Measurements from ENCODE around the gene TSR1. TPM values are rescaled to one million over a fixed set of nuclear protein-coding genes. Genes with fewer than 3 reads are reported as not detected.

The TSR1 gene
- total and polyA plus RNA-seq, 9 of the 15 experiments (the other 6 are each of a cell fraction or from before 2014, with no cell fraction given) = 16.4 to 87.5 (median 55.2) TPM

- Histone ChIP-seq H4K20me1 (replicated peaks; ENCODE audit: control insufficient read depth, insufficient read depth, low read length) (no peaks in the 10 kb centered on the region; the same call in 1 of the 2 replicates), H3K4me3 (no peak overlapping the region), H3K4me2 (ENCODE audit: insufficient read depth, low read length) (no peak overlapping the region), H3K9ac (ENCODE audit: insufficient read depth in 1 of 2, low read depth in 2 of 2, low read length in 2 of 2) (no peak overlapping the region), H3K27me3 (ENCODE audit: control insufficient read depth in 2 of 2, insufficient read depth in 2 of 2, low read length in 2 of 2) (no peaks in the 10 kb centered on the region), H3K27ac (ENCODE audit: extremely low read depth, low read depth, low read length) (no peak overlapping the region), H2AFZ (ENCODE audit: low read depth, low read length) (no peak overlapping the region), H3K9me1 (ENCODE audit: control insufficient read depth, insufficient read depth, low read length) (no peaks in the 10 kb centered on the region), H3K79me2 (ENCODE audit: control insufficient read depth, insufficient read depth, low read length) (no peaks in the 10 kb centered on the region), H3K36me3 (ENCODE audit: control insufficient read depth, insufficient read depth, low read length) (no peaks in the 10 kb centered on the region), H3K9me3 (replicated peaks; ENCODE audit: control insufficient read depth, insufficient read depth, low read depth, low read length) (no peaks in the 10 kb centered on the region), H3K4me1 (replicated peaks in 1 of 2; ENCODE audit: control insufficient read depth in 2 of 2, insufficient read depth in 2 of 2, low read length in 2 of 2) (peaks cover 7 to 10% of the 10 kb centered on the region in 2 experiments; a peak in 4 of 5 replicates)
- DNase-seq (ENCODE audit: extremely low read depth in 1 of 4, low spot score in 3 of 4) (no peak), ATAC-seq (no peak), FAIRE-seq (no peak)
- no peak for TF ChIP-seq RERE (CRISPR knock-in tag; IDR thresholded peaks at IDR 0.05; ENCODE audit: borderline replicate concordance)
- TF ChIP-seq, protein P1, sequence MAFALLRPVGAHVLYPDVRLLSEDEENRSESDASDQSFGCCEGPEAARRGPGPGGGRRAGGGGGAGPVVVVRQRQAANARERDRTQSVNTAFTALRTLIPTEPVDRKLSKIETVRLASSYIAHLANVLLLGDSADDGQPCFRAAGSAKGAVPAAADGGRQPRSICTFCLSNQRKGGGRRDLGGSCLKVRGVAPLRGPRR (CRISPR knock-in tag; IDR thresholded peaks at IDR 0.05) = no peak
- no peak for TF ChIP-seq JUN (IDR thresholded peaks at IDR 0.05; ENCODE audit: borderline replicate concordance, low read depth, low read length)
- no peak for TF ChIP-seq JUN (CRISPR knock-in tag; IDR thresholded peaks at IDR 0.05; ENCODE audit: borderline replicate concordance)
- TF ChIP-seq GMEB1 (CRISPR knock-in tag; IDR thresholded peaks at IDR 0.05) = no peak
- no peak for TF ChIP-seq USF1 (CRISPR knock-in tag; IDR thresholded peaks at IDR 0.05)
- TF ChIP-seq CBX5 (IDR thresholded peaks at IDR 0.05; ENCODE audit: borderline replicate concordance, low read depth) = no peak
- intact Hi-C loops (cut with micrococcal nuclease) (no loop called here), in situ Hi-C loops (cut with MboI) (no loop called here)
- 81% methylated on average over 13 of the region's 26 CpGs for WGBS (ENCODE audit: insufficient coverage, low coverage, missing lambda C conversion rate)
- BruUV-seq (replicated peaks) = no TSS peak
- CTCF ChIA-PET (ENCODE audit: low intra/inter-chr PET ratio) = no interaction called here
- POLR2A ChIA-PET = no interaction called here
These were observed 27.9 kb upstream of the TSR1 start for GRCh38 chr17:2363851-2364762.
